HT-29 (cell line): ENCODE data around the gene NFATC3. TPM values are rescaled to one million over a fixed set of nuclear protein-coding genes. Genes with fewer than 3 reads are reported as not detected.
"Not testable (repeated sequence)": the region's sequence is repeated elsewhere in the genome, so short reads cannot be mapped to it uniquely, and the experiment has no call there.

Source experiments
- DNase-seq: peaks from one replicate; pipeline ENCODE4 v3.0.0-alpha.2; 2015; ENCODE audit warnings: low spot score
- total RNA-seq: library from RNA; depleted of rRNA; stranded (reverse); fragments of >200 nt; shearing (Covaris generic); gene quantifications from 2 replicates; pipeline ENCODE4 v1.2.3, GENCODE V29; 2014

NFATC3 gene
- total RNA-seq, 1 experiment from 2014 or later: 20.8 TPM

DNA sequence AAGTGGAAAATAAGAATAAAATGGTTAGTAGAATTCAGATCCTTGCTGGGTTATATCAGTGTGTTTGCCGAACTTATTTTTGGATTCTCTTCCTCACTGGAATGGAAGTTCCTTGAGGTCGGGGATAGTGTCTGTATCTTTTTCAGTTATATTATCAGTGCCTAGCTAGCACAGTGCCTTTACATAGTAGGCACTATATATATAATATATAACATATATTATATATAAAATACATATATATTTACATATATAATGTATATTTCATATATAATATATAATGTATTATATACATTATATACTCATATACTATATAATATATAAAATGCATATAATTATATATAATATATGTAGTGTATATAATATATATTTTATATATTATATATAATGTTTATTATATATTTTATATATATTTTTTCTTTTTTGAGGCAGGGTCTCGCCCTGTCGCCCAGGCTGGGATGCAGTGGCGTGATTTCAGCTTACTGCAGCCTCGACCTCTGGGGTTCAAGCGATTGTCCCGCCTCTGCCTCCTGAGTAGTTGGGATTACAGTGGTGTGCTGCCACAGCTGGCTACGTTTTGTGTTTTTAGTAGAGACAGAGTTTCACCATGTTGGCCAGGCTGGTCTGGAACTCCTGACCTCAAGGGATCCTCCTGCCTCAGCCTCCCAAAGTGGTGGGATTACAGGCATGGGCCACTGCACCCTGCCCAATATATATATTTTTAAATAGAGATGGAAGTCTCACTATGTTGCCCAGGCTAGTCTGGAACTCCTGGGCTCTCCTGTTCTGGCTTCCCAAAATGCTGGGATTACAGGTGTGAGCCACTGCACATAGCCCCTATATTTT, 3.2 kb downstream of the NFATC3 start:
- DNase-seq: no peak

DNA sequence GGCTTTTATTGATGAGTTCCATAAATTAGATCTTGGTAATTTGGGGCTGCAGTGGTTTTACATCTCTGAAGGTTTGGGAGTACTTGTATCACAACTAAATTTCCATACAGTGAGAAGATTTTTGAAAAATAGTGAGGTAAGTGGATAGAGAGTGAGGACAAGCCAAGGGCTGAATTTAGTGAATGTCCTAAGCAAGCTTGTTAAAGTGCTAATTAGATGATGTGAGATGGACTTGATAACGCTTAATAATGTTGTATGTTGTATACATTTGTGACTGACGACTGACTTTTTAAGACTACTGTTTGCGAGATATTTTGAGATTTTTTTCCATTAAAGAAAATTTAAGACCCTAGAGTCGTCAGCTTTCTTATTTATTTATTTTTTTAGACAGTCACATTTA, 3.9 kb downstream of the NFATC3 start:
- DNase-seq: no peak

DNA sequence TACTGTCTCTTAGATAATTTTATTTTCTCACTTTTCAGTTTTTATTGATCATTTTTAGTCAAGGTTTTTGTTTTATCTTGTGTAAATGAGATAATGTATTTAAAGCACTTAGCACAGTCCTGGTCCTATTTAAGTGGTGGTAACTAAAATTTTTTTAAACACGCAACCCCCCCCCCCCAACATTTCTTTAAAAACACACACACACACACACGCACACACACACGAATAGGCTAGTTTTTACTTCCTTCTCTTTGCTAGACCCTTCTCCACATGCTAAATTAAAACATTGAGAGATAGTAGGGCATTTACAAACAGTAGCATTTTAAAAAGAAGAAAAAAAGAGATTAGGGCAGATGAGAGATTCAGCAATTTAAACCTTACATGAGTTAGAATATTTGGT, 5.0 kb downstream of the NFATC3 start:
- DNase-seq: no peak

DNA sequence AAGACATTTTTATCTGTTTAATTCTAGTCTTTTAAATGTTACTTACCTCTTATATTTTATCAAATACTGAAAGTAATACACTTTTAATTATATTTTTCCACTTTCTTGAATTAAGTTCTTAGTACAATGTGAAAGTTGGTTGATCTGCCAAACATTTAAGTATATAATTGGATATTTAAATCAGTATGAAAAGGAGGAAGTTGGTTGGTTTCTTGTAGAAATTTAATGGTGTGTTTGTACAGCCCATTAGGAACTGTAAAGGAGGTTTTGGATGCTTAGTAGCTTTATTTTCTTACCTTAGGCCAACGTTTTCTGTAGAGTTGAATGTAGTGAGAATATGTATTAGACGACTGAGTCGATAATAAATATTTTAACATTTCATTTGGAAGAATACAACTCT, 5.4 kb downstream of the NFATC3 start:
- no peak for DNase-seq

DNA sequence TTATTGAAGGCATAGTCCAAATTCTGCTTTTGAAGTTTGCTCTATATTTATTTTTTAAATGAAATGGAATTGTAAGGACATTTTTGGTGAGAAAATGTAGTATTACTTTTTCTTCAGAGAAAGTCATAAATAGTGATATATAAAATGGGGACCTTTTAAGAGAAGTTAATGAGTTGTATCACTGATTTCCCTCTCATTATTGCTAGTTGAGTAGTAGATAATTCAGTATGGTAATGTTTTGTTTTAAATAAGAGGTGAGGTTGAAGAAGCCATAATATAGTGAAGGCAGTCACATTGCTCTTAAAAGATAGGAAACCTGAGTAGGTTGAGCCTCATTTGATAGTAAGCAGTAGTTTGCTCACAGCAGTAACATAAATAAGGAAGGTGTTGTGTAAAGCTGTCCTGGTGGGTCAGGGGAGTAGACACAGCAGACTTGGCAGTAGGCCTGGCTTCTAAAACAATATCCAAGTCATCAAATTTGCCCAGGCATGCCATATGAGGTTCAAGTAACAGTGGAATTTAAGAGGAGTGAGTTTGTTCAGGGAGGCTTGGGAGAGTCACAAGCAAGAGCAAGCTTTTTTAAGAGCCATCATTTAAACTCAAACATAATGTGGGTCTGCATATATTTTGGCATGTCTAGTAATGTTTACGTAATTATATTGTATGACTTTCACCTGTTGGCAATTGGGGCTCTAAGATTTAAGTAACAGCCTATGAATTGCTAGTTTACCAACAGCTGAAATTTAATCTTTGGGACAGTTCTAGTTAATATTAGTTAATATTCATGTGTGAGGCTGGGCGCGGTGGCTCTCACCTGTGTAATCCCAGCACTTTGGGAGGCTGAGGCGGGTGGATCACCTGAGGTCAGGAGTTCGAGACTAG, 6.5 kb downstream of the NFATC3 start:
- no peak for DNase-seq

DNA sequence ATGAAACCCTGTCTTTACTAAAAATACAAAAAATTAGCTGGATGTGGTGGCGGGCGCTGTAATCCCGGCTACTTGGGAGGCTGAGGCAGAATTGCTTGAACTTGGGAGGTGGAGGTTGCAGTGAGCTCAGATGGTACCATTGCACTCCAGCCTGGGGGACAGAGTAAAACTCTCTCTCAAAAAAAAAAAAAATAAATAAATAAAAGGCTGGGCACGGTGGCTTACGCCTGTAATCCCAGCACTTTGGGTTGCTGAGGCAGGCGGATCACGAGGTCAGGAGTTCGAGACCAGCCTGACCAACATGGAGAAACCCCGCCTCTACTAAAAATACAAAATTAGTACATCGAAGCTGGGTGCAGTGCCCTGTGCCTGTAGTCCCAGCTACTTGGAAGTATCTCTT, 7.1 kb downstream of the NFATC3 start:
- DNase-seq: not testable (repeated sequence)

DNA sequence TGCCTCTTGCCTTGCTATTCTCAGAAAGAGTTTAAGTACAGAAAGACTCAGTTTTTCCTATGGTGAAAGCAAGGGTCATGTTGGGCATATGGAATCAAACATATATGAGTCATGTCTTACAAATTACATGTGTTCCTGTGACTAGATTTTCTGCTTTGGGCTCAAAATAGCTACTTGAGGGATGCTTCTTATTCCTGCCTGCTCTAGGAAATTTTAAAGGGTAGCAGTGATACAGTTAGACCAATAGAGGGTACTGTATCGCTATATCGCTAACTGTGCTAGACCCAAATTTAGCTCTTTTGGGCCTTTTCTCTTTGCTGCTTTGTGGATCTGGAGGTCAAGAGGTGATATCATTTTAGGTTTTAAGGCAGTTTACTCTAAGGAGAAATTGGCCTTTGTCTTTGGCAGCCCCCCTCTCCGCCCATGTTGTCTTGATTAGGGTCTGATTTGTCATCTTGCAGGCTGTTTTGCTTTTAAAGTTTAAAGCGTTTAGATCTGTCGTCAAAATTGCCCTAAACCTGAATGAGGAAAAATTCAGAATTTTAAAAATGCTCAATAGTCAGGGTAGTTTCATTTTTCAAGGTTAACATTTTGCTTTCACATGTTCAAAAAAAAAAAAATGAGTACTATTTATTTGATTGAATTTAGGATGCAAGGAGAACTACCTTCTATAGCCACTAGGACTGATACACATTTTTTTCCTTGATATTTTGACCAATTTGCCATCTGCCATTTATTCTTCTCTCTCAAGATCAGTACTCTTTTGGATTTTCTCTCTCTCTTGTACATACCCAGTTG, 8.8 kb downstream of the NFATC3 start:
- peak; percentile 22 for DNase-seq

DNA sequence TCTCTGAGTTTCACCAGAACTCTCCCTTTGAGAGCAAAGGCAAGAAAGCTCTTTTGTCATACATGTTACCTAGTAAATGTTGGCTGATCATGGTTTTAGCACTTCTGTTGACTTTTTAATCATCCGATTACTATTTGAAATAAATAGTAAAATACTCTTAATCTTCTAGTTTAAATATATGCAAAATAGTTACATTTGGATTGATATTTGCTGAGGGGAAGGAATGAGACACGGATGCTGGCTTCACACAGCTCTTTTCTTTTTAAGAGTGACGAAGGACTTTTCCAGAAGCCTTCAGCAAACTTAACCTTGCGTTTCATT, 9.4 kb downstream of the NFATC3 start:
- DNase-seq: no peak

DNA sequence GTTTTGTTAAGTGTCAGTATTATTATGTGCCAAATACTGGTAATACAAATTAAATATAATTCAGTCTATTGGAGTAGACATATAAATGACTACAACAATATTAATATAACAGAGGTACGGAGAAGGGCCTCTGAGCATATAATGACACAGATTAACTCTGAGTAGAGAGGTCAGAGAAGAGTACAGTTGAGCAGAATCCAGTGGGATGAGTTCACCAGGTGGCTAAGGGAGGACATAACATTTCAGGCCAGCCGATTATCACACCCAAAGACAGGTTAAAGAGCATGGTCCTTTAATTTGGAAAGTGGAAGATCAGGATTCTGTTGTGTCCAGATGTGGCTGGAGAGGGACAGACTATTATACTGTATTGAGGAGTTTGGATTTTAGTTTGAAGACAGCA, 11.3 kb downstream of the NFATC3 start:
- no peak for DNase-seq

DNA sequence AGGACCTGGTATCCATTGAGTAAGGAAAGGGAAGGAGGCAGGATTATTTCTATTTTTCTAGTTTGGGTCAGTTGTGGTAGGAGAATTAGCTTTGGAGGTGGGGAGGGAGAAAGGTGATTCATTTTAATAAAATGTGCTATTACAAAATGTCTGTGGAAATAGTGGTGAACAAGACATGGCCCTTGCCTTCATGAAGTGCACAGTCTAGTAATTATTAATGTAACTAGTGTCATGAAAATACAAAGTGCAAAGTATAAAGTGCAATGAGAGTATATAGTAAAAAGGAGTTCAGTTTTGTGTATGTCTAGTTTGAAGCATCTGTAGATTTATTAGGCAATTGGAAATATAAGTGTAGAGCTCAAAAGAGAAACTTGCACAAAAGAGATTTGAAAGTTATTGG, 11.9 kb downstream of the NFATC3 start:
- no peak for DNase-seq

DNA sequence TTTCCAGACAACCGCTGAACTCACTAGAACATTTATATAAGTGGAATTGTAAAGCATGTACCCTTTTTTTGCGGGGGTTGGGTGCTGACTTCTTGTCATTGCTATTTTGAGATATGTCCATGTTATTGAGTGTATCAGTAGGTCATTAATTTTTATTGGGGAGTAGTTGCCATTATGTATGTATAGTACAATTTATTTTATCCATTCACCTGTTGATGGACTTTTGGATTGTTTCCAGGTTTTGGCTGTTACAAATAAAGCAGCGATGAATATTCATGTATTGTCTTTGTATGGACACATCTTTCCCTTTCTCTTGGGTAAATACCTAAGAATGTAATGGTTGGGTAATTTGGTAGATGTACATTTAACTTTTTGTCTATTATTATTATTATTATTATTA, 12.7 kb downstream of the NFATC3 start:
- DNase-seq: no peak

DNA sequence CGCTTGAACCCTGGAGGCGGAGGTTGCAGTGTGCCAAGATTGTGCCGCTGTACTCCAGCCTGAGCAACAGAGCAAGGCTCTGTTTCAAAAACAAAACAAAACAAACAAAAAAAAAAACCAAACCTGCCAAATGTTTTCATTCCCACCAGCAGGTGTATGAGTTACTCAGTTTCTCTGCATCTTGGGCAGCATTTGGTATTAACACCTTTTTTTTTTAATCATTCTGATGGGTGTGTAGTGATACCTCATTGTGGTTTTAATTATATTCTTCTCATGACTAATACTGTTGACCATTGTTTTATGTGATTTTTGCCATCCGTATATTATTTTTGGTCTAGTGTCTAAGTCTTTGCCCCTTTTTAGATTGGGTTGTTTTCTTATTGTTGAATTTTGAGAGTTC, 15.3 kb downstream of the NFATC3 start:
- DNase-seq: no peak

DNA sequence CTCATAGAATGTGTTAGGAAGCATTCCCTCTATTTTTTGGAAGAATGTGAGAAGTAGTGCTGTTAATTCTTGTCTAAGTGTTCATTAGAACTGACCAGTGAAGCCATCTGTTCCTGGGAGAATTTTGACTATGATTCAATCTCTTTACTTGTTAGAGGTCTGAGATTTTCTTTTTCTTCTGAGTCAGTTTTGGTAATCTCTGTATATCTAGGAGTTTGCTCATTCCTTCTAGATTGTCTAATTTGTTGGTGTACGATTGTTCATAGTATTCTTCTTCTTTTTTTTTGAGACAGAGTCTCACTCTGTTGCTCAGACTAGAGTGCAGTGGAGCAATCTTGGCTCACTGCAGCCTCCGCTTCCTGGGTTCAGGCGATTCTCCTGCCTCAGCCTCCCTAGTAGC, 20.4 kb downstream of the NFATC3 start:
- no peak for DNase-seq

DNA sequence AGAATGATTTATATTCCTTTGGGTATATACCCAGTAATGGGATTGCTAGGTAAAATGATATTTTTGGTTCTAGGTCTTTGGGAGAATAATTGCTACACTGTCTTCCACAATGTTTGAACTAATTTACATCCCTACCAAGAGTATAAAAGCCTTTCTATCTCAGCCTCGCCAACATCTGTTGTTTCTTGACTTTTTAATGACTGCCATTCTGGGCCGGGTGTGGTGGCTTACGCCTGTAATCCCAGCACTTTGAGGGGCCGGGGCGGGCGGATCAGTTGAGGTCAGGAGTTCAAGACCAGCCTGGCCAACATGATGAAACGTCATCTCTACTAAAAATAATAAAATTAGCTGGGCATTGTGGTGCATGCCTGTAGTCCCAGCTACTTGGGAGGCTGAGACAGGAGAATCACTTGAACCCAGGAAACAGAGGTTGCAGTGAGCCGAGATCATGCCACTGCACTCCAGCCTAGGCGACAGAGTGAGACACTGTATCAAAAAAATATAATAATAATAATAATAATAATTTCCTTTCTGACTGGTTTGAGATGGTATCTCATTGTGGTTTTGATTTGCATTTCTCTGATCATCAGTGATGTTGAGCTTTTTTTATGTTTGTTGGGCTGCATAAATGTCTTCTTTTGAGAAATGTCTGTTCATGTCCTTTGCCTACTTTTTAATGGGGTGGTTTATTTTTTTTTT, 22.2 kb downstream of the NFATC3 start:
- DNase-seq: not testable (repeated sequence)

DNA sequence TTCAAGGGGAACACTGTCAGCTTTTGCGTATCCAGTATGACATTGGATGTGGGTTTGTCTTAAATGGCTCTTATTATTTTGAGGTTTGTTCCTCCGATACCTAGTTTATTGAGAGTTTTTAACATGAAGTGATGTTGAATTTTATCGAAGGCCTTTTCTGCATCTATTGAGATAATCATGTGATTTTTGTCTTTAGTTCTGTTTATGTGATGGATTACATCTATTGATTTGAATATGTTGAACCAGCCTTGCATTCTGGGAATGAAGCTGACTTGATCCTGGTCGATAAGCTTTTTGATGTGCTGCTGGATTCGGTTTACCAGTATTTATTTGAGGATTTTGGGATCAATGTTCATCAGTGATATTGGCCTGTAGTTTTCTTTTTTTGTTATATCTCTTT, 24.0 kb downstream of the NFATC3 start:
- DNase-seq: not testable (repeated sequence)

DNA sequence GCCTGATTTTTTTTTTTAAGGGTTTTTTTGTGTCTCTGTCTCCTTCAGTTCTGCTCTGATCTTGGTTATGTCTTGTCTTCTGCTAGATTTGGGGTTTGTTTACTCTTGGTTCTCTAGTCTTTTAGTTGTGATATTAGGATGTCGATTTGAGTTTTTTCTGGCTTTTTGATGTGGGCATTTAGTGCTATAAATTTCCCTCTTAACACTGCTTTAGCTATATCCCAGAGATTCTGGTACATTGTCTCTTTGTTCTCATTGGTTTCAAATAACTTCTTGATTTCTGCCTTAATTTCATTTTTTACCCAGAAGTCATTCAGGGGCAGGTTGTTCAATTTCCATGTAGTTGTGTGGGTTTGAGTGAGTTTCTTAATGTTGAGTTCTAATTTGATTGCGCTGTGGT, 25.4 kb downstream of the NFATC3 start:
- not testable (repeated sequence) for DNase-seq

DNA sequence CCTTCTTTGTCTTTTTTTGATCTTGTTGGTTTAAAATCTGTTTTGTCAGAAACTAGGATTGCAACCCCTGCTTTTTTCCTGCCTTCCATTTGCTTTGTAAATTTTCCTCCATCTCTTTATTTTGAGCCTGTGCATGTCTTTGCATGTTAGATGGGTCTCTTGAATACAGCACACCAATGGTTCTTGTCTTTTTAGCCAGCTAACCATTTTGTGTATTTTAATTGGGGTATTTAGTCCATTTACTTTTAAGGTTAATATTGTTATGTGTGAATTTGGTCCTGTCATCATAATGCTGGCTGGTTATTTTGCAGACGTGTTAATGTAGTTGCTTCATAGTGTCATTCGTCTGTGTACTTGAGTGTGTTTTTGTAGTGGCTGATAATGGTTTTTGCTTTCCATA, 26.2 kb downstream of the NFATC3 start:
- DNase-seq: no peak

DNA sequence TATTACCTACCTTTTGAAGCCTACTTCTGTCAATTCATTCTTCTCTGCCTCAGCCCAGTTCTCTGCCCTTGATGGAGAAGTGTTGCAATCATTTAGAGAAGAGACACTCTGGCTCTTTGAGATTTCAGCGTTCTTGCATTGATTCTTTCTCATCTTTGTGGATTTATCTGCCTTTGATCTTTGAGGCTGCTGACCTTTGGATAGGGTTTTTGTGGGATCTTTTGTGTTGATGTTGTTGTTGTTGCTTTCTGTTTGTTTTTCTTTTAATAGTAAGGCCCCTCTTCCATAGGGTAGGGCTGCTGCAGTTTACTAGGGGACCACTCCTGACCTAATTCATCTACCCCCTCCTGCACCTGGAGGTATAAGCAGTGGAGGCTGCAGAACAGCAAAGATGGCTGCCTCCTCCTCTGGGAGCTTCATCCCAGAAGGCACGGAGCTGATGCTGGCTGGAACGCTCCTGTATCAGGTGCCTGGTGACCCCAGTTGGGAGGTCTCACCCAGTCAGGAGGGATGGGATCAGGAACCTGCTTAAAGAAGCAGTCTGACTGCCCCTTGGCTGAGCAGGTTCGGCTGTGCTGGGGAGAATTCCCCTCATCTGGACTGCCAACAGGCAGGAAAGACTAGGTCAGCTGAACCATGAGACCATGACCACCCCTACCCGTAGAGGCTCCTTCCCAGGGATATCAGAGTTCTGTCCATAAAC, 28.0 kb downstream of the NFATC3 start:
- no peak for DNase-seq

DNA sequence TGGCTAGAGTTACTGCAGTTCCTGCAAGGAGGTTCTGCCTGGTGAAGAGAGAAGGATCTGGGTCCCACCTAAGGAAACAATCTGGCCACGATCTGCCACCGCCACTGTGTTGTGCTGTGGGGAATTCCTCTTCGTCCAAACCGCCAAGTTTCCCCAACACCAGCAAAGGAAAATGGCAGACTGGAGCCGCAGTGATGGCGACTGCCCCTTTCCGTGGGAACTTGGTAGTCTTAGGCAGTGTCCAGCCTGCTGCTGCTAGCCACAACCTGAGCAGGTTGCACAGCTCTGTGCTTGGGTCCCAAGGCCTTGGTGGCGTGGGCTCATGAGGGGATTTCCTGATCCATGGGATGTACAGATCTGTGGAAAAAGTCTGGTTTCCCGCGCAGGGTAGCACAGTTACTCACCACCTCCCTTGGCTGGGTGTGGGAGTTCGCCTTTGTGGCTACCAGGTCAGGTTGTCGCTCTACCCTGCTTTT, 28.6 kb downstream of the NFATC3 start:
- DNase-seq: no peak

DNA sequence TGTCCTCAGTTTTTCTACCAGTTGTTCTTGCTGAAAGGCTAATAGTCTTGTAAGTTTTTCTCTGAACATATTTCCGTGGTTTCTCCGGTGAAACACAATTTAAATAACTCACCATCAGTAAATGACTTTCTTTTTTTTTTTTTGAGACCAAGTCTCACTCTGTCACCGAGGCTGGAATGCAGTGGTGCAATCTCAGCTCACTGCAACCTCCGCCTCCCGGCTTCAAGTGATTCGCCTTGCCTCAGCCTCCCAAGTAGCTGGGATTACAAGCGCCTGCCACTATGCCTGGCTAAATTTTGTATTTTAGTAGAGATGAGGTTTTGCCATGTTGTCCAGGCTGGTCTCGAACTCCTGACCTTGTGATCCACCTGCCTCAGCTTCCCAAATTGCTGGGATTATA, 29.8 kb downstream of the NFATC3 start:
- not testable (repeated sequence) for DNase-seq

DNA sequence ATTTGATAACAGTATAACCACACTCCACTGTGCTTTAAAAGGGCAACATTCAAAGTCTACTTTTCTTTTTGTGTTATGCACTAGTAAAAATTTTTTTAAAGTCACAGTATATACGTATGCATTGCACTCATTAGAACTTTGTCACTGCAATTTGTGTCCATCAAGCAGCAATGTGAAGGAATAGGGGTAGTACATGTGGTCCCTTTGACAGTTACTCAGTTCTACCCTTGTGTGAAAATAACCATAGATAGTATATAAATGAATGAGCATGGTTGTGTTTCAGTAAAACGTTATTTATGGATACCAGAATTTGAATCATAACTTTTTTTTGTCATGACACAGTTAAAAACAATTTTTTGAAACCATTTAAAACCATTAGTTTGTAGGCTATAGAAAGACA, 30.7 kb downstream of the NFATC3 start:
- no peak for DNase-seq
